Measurements from ENCODE around the gene CLIC4. TPM values are rescaled to one million over a fixed set of nuclear protein-coding genes. Genes with fewer than 3 reads are reported as not detected.

CLIC4 gene
- total and polyA plus RNA-seq, 4 donors = 15.0 to 40.7 (median 28.4) TPM

DNA sequence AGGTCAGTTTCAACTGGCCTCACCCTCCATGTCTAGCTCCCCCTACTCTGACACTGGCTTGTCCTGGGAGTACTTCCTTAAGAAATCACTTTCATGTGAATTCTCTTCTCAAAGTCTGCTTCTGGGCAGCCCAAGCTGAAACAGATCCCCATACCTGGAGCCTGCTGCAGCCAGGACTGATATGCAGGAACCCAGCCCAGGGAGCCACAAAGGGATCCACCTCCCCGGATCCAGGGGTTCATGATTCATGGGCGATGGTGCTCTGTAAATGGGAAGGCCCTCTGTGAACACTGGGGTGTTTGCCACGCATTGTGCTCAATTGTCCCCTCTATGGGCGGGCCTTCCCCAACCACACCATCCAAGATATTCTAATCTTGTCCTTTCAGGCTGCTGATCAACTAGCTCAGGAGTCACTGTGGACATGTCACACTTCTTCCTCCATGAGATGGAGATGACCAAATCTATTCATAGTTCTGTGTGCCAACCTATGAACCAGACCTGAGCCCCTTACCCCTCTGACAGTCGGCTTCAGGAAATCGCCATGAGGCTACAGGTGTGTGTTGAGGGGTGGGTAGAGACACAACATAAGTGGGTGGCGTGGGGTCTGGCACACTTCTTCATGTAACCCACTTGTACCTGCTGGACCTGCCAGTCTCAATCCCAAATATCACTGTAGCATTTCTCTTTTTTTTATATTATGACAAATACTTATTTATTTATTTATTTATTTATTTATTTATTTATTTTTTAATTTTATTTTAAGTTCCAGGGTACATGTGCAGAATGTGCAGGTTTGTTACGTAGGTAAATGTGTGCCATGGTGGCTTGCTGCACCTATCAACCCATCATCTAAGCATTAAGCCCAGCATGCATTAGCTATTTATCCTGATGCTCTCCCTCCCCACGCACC is 143.1 kb downstream of the CLIC4 start:
- Histone ChIP-seq H3K4me3 (ENCODE audit: low read depth in 1 of 3, low read length in 3 of 3) (no peak overlapping the region), H3K9ac (ENCODE audit: low read depth in 1 of 2, low read length in 2 of 2) (no peak overlapping the region), H3K36me3 (ENCODE audit: control insufficient read depth in 4 of 4, insufficient read depth in 3 of 4, low read depth in 1 of 4, low read length in 3 of 4) (no peaks in the 10 kb centered on the region), H3K9me3 (ENCODE audit: control insufficient read depth in 4 of 4, low read length in 3 of 4) (no peaks in the 10 kb centered on the region), H3K27ac (ENCODE audit: low read depth in 1 of 2, low read length in 2 of 2) (no peak overlapping the region), H3K27me3 (ENCODE audit: control insufficient read depth in 4 of 4, insufficient read depth in 4 of 4, low read length in 3 of 4) (no peaks in the 10 kb centered on the region), H3K4me1 (ENCODE audit: control insufficient read depth in 4 of 4, insufficient read depth in 4 of 4, low read length in 3 of 4) (peaks cover 0 to 12% (median 8%) of the 10 kb centered on the region in 4 donors)
- TF ChIP-seq SP1 (IDR thresholded peaks at IDR 0.05) = no peak
- no peak for TF ChIP-seq REST (IDR thresholded peaks at IDR 0.05)
- 96% methylated on average over 9 of the region's 9 CpGs for WGBS
- DNase-seq (ENCODE audit: low spot score) = no peak

- Histone ChIP-seq H3K9me3 (ENCODE audit: control insufficient read depth in 4 of 4, low read length in 3 of 4) (no peaks in the 10 kb centered on the region), H3K4me3 (ENCODE audit: low read depth in 1 of 3, low read length in 3 of 3) (no peak overlapping the region), H3K27ac (ENCODE audit: low read depth in 1 of 2, low read length in 2 of 2) (no peak overlapping the region), H3K36me3 (ENCODE audit: control insufficient read depth in 4 of 4, insufficient read depth in 3 of 4, low read depth in 1 of 4, low read length in 3 of 4) (no peaks in the 10 kb centered on the region), H3K4me1 (ENCODE audit: control insufficient read depth in 4 of 4, insufficient read depth in 4 of 4, low read length in 3 of 4) (peaks cover 0 to 12% (median 8%) of the 10 kb centered on the region in 4 donors), H3K9ac (ENCODE audit: low read depth in 1 of 2, low read length in 2 of 2) (no peak overlapping the region), H3K27me3 (ENCODE audit: control insufficient read depth in 4 of 4, insufficient read depth in 4 of 4, low read length in 3 of 4) (no peaks in the 10 kb centered on the region)
- TF ChIP-seq ATF3 (IDR thresholded peaks at IDR 0.05) (no peak), TAF1 (conservative IDR thresholded peaks at IDR 0.05) (no peak), ZBTB33 (IDR thresholded peaks at IDR 0.05) (no peak), NR2F2 (IDR thresholded peaks at IDR 0.05) (no peak)
- TF ChIP-seq, protein P1, sequence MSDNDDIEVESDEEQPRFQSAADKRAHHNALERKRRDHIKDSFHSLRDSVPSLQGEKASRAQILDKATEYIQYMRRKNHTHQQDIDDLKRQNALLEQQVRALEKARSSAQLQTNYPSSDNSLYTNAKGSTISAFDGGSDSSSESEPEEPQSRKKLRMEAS (IDR thresholded peaks at IDR 0.05) = no peak
- DNase-seq (ENCODE audit: low spot score) = no peak
- 93% methylated on average over 4 of the region's 4 CpGs for WGBS
These were observed 143.9 kb downstream of the CLIC4 start for GRCh38 chr1:24888971-24889676.

GRCh38 chr1:24890887-24891286 is 145.6 kb downstream of the CLIC4 start:
- WGBS = 97% methylated on average over 2 of the region's 2 CpGs
- H3K36me3 ChIP-seq (ENCODE audit: control insufficient read depth in 4 of 4, insufficient read depth in 3 of 4, low read depth in 1 of 4, low read length in 3 of 4) = no peaks in the 10 kb centered on the region
- DNase-seq (ENCODE audit: low spot score) = no peak

More at GRCh38 chr1:24890887-24891286, 145.6 kb downstream of the CLIC4 start:
- H3K27me3 ChIP-seq (ENCODE audit: control insufficient read depth in 4 of 4, insufficient read depth in 4 of 4, low read length in 3 of 4) = no peaks in the 10 kb centered on the region
- no peak for TF ChIP-seq ZBTB33 (IDR thresholded peaks at IDR 0.05)
- no peak overlapping the region for H3K9ac ChIP-seq (ENCODE audit: low read depth in 1 of 2, low read length in 2 of 2)
- H3K27ac ChIP-seq (ENCODE audit: low read depth in 1 of 2, low read length in 2 of 2) = no peak overlapping the region
- no peak overlapping the region for H3K4me3 ChIP-seq (ENCODE audit: low read depth in 1 of 3, low read length in 3 of 3)
- H3K9me3 ChIP-seq (ENCODE audit: control insufficient read depth in 4 of 4, low read length in 3 of 4) = no peaks in the 10 kb centered on the region
- peaks cover 0 to 12% (median 8%) of the 10 kb centered on the region in 4 donors for H3K4me1 ChIP-seq (ENCODE audit: control insufficient read depth in 4 of 4, insufficient read depth in 4 of 4, low read length in 3 of 4)
